Choroid plexus epithelial cell (primary cell): ENCODE results near the gene FBXL13.
"Not testable (repeated sequence)": the region's sequence is repeated elsewhere in the genome, so short reads cannot be mapped to it uniquely, and the experiment has no call there.

ENCODE experiments used
- DNase-seq: peaks from one replicate; pipeline ENCODE4 v3.0.0-alpha.2; 2010; ENCODE audit warnings: low read depth
- H3K4me3 ChIP-seq: 2 replicates; pipeline ENCODE4 v1.5.1; 2011; ENCODE audit warnings: low read depth, mild to moderate bottlenecking, control low read depth, low read length, moderate library complexity
- CTCF ChIP-seq: conservative IDR thresholded peaks from 2 replicates; pipeline ENCODE4 v1.5.1; 2011; ENCODE audit warnings: low read depth, mild to moderate bottlenecking, control low read depth, inconsistent platforms, low read length, moderate library complexity

Gene FBXL13

GRCh38 chr7:103025341-103025740 is 49.3 kb downstream of the FBXL13 start:
- TF ChIP-seq CTCF = no peak
- H3K4me3 ChIP-seq = no peak overlapping the region
- DNase-seq = no peak

GRCh38 chr7:103023578-103023977 is 51.0 kb downstream of the FBXL13 start:
- DNase-seq, H3K4me3 ChIP-seq: not testable (repeated sequence)

GRCh38 chr7:103021490-103021889 is 53.1 kb downstream of the FBXL13 start:
- DNase-seq, H3K4me3 ChIP-seq: not testable (repeated sequence)

GRCh38 chr7:103020876-103021275 is 53.7 kb downstream of the FBXL13 start:
- not testable (repeated sequence) for H3K4me3 ChIP-seq, DNase-seq

GRCh38 chr7:103018295-103018694 is 56.3 kb downstream of the FBXL13 start:
- not testable (repeated sequence) for H3K4me3 ChIP-seq, DNase-seq

GRCh38 chr7:103011650-103012049 is 62.9 kb downstream of the FBXL13 start:
- no peak overlapping the region for H3K4me3 ChIP-seq
- TF ChIP-seq CTCF = no peak
- DNase-seq = no peak

- H3K4me3 ChIP-seq = no peak overlapping the region
- TF ChIP-seq CTCF = no peak
- DNase-seq = no peak
Observed at GRCh38 chr7:103010211-103010610, 64.4 kb downstream of the FBXL13 start.

GRCh38 chr7:103009466-103010185 is 65.0 kb downstream of the FBXL13 start:
- H3K4me3 ChIP-seq = no peak overlapping the region
- no peak for DNase-seq
- TF ChIP-seq CTCF = no peak

GRCh38 chr7:103003004-103003403 is 71.6 kb downstream of the FBXL13 start:
- TF ChIP-seq CTCF = no peak
- DNase-seq = no peak
- no peak overlapping the region for H3K4me3 ChIP-seq
